B cell (primary cell): ENCODE data around the gene GTF3C6. TPM values are rescaled to one million over a fixed set of nuclear protein-coding genes. Genes with fewer than 3 reads are reported as not detected.

Source experiments
- ATAC-seq: fragments of 200-7000 bp; cut with Tn5 transposase; one replicate; pipeline ENCODE4 v1.10.0; 2021; ENCODE audit warnings: low read depth, mild to moderate bottlenecking, moderate number of reproducible peaks, moderate library complexity
- CTCF ChIA-PET: fragments of 350-600 bp; sonication (Branson Sonifier 250); formaldehyde crosslinking; loops from one replicate; lab custom pipeline; 2021; ENCODE audit warnings: antibody characterized with exemption, inconsistent platforms; lab: Charles Lee
- POLR2A ChIA-PET: fragments of 350-600 bp; sonication (Branson Sonifier 250); formaldehyde crosslinking; loops from one replicate; lab custom pipeline; 2021; ENCODE audit warnings: antibody characterized with exemption; lab: Charles Lee
- DNase-seq: peaks from one replicate; pipeline ENCODE4 v3.0.0; 2013
- H2AFZ ChIP-seq: 2 replicates; pipeline ENCODE4 v1.6.1; 2012; ENCODE audit warnings: mild to moderate bottlenecking, low read depth, low read length; ENCODE audit not compliant: insufficient read depth, poor library complexity, severe bottlenecking
- H3K27ac ChIP-seq, 2 donors: 1 replicate in 1 of 2; 2 replicates in 1 of 2; pipeline ENCODE4 v1.5.1; 2012 to 2013; ENCODE audit warnings: low read length in 2 of 2, mild to moderate bottlenecking in 2 of 2, moderate library complexity in 1 of 2
- H3K27me3 ChIP-seq, 4 experiments: fragments of 200-600 bp in 1 of 4; sonication (generic) in 1 of 4; replicated peaks in 1 of 4; 1 replicate in 2 of 4; 2 replicates in 2 of 4; pipeline versions ENCODE4 v1.6.1 to v1.7.0; 2013 to 2016; ENCODE audit warnings: low read length in 3 of 4, mild to moderate bottlenecking in 2 of 4, mixed read lengths in 1 of 4, moderate library complexity in 1 of 4; ENCODE audit not compliant: insufficient read depth in 4 of 4, control insufficient read depth in 3 of 4; ENCODE audit errors: control extremely low read depth in 1 of 4
- H3K36me3 ChIP-seq, 2 experiments: replicated peaks in 1 of 2; 1 replicate in 1 of 2; 2 replicates in 1 of 2; pipeline versions ENCODE4 v1.6.1 to v1.7.1; 2013; ENCODE audit warnings: low read length in 1 of 2; ENCODE audit not compliant: insufficient read depth in 2 of 2, control insufficient read depth in 1 of 2; ENCODE audit errors: control extremely low read depth in 1 of 2, extremely low read depth in 1 of 2
- H3K4me1 ChIP-seq, 2 donors: fragments of 200-600 bp in 1 of 2; sonication (generic) in 1 of 2; 1 replicate in 1 of 2; 2 replicates in 1 of 2; pipeline versions ENCODE4 v1.5.1 to v1.6.1; 2013 to 2017; ENCODE audit warnings: low read length in 2 of 2; ENCODE audit not compliant: control insufficient read depth in 2 of 2, insufficient read depth in 2 of 2
- H3K4me2 ChIP-seq: replicated peaks from 2 replicates; pipeline ENCODE3; 2012; ENCODE audit warnings: mild to moderate bottlenecking, low read depth, low read length; ENCODE audit not compliant: poor library complexity, severe bottlenecking
- H3K4me3 ChIP-seq, 5 experiments: fragments of 200-600 bp in 1 of 5; sonication (generic) in 1 of 5; 1 replicate in 3 of 5; 2 replicates in 2 of 5; pipeline versions ENCODE4 v1.5.1 to v1.7.0; 2011 to 2016; ENCODE audit warnings: low read length in 4 of 5, mild to moderate bottlenecking in 4 of 5, low read depth in 2 of 5, control low read depth in 1 of 5, moderate library complexity in 1 of 5; ENCODE audit not compliant: insufficient read depth in 1 of 5; ENCODE audit errors: control extremely low read depth in 1 of 5, extremely low read depth in 1 of 5
- H3K79me2 ChIP-seq: fragments of 200-600 bp; sonication (generic); one replicate; pipeline ENCODE4 v1.6.0; 2016; ENCODE audit warnings: low read length; ENCODE audit not compliant: control insufficient read depth, insufficient read depth
- H3K9ac ChIP-seq: fragments of 200-600 bp; sonication (generic); 2 replicates; pipeline ENCODE4 v1.6.1; 2017; ENCODE audit warnings: mild to moderate bottlenecking, low read length, moderate library complexity
- H3K9me3 ChIP-seq, 3 donors: one replicate each; pipeline versions ENCODE4 v1.6.1 to v1.7.1; 2013; ENCODE audit warnings: low read length in 2 of 3; ENCODE audit not compliant: control insufficient read depth in 2 of 3, insufficient read depth in 1 of 3; ENCODE audit errors: control extremely low read depth in 1 of 3
- H4K20me1 ChIP-seq: 2 replicates; pipeline ENCODE4 v1.6.0; 2012; ENCODE audit warnings: mild to moderate bottlenecking, low read length; ENCODE audit not compliant: insufficient read depth, control insufficient read depth, poor library complexity, severe bottlenecking
- H3K27ac Mint-ChIP-seq: one replicate; pipeline ENCODE4 v1.8.0; 2021; ENCODE audit warnings: mixed read lengths
- H3K27me3 Mint-ChIP-seq: one replicate; pipeline ENCODE4 v1.8.0; 2021; ENCODE audit warnings: mixed read lengths
- H3K4me1 Mint-ChIP-seq: one replicate; pipeline ENCODE4 v1.8.0; 2021; ENCODE audit warnings: mixed read lengths
- H3K4me3 Mint-ChIP-seq: one replicate; pipeline ENCODE4 v1.8.0; 2021; ENCODE audit warnings: mixed read lengths
- H3K9me3 Mint-ChIP-seq: one replicate; pipeline ENCODE4 v1.8.0; 2022; ENCODE audit warnings: mixed read lengths; ENCODE audit not compliant: insufficient read depth
- EZH2 ChIP-seq: IDR thresholded peaks from 2 replicates; pipeline ENCODE4 v1.6.1; 2012; ENCODE audit warnings: borderline replicate concordance, low read depth, mild to moderate bottlenecking, moderate library complexity, low read length; ENCODE audit not compliant: insufficient read depth, poor library complexity, severe bottlenecking
- whole genome bisulfite sequencing: methylation state at CpG from one replicate; pipeline ENCODE4 v1.1.5; 2013; ENCODE audit warnings: missing lambda C conversion rate; ENCODE audit not compliant: insufficient coverage; 5-methylcytosine and 5-hydroxymethylcytosine counted together
- intact Hi-C: fragments of 100-400 bp; cut with micrococcal nuclease; formaldehyde crosslinking; loops from one replicate; pipeline ENCODE4 v1.10.0; 2022
- polyA plus RNA-seq: library from polyadenylated mRNA; depleted of rRNA; stranded (reverse); fragments of >200 nt; gene quantifications from 2 replicates; pipeline ENCODE4 v1.2.3, GENCODE V29; 2012
- total RNA-seq, 2 donors: library from RNA; stranded (reverse); fragments of 120-200 nt in 1 of 2; gene quantifications; 1 replicate in 1 of 2; 2 replicates in 1 of 2; pipeline versions ENCODE4 v1.2.3 to v1.2.4, GENCODE V29; 2013 to 2022
- TF ChIP-seq, protein P1 (sequence below): fragments of 200-600 bp; IDR thresholded peaks from one replicate; pipeline ENCODE4 v1.8.0; 2022; ENCODE audit warnings: antibody characterized with exemption, mild to moderate bottlenecking

Gene GTF3C6
- total and polyA plus RNA-seq, 2 donors (not counting 1 experiment from before 2014, with no cell fraction given): 5.1 to 36.4 TPM

DNA sequence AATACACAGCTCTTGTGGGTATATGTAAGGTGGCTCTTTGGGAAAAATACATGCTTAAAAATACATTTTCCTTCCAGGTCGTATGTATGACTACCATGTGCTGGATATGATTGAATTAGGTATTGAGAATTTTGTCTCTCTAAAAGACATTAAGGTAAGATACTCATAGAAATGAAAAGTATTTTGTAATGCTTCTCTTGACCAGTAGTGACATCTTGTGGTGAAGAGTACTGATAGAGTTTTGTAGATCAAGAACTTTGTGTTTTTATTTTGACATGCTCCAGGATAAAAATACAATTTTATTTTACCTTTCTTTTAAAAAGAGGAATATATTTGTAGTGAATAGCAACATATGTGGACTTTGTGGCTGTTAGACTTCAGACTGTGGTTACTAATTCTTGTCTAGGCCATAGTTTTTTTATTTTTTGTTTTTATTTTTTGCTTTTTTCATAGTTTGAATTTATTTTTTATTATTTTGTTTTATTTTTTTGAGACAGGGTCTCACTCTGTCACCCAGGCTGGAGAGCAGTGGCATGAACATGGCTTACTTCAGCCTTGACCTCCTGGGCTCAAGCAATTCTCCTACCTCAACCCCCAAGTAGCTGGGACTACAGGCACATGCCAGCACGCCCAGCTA is 41.2 kb downstream of the GTF3C6 start:
- H3K9me3 ChIP-seq: no peaks in the 10 kb centered on the region
- no peak overlapping the region for H3K9ac ChIP-seq
- H3K27me3 ChIP-seq: no peaks in the 10 kb centered on the region
- no CpG with 5 or more reads among the region's 2 CpGs for WGBS
- Mint-ChIP-seq H3K9me3 (no peaks in the 10 kb centered on the region), H3K27ac (no peak overlapping the region), H3K4me3 (no peak overlapping the region), H3K4me1 (no peaks in the 10 kb centered on the region), H3K27me3 (no peaks in the 10 kb centered on the region)
- intact Hi-C loops: loop anchor here (1.0 kb wide), 2 partner anchors 317 to 471 kb away; no protein-coding TSS in a partner anchor
- no peaks in the 10 kb centered on the region for H4K20me1 ChIP-seq
- ATAC-seq (no peak), DNase-seq (peak; percentile 42)
- peaks cover 8 to 69% of the 10 kb centered on the region in 2 experiments for H3K36me3 ChIP-seq
- H3K79me2 ChIP-seq: peaks cover 3% of the 10 kb centered on the region
- H3K27ac ChIP-seq: no peak overlapping the region
- no peak overlapping the region for H3K4me2 ChIP-seq
- no peak overlapping the region for H2AFZ ChIP-seq
- ChIA-PET POLR2A (no interaction called here), CTCF (interaction anchor here (0.6 to 3.0 kb wide), 6 partner anchors 12 to 473 kb away, joined by 4 to 21 read pairs (median 8); no protein-coding TSS in a partner anchor)
- H3K4me1 ChIP-seq: no peaks in the 10 kb centered on the region
- TF ChIP-seq, protein P1, sequence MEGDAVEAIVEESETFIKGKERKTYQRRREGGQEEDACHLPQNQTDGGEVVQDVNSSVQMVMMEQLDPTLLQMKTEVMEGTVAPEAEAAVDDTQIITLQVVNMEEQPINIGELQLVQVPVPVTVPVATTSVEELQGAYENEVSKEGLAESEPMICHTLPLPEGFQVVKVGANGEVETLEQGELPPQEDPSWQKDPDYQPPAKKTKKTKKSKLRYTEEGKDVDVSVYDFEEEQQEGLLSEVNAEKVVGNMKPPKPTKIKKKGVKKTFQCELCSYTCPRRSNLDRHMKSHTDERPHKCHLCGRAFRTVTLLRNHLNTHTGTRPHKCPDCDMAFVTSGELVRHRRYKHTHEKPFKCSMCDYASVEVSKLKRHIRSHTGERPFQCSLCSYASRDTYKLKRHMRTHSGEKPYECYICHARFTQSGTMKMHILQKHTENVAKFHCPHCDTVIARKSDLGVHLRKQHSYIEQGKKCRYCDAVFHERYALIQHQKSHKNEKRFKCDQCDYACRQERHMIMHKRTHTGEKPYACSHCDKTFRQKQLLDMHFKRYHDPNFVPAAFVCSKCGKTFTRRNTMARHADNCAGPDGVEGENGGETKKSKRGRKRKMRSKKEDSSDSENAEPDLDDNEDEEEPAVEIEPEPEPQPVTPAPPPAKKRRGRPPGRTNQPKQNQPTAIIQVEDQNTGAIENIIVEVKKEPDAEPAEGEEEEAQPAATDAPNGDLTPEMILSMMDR: peak; percentile 65
- TF ChIP-seq EZH2: no peak
- no peak overlapping the region for H3K4me3 ChIP-seq

DNA sequence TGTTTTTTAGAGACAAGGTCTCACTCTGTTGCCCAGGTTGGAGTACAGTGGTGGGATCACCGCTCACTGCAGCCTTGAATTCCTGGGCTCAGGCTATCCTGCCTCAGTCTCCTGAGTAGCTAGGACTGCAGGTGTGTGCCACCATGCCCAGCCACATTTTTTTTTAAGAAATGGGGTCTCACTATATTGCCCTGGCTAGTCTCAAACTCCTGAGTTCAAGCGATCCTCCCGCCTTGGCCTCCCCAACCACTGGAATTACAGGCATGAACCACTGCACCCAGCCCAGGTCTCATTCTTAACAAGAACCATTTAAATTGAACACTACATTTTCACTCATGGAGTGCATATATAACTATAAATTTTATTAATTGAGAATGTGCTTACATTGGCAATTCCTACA is 43.8 kb downstream of the GTF3C6 start:
- Mint-ChIP-seq H3K27me3 (no peaks in the 10 kb centered on the region), H3K4me3 (no peak overlapping the region), H3K4me1 (no peaks in the 10 kb centered on the region), H3K9me3 (no peaks in the 10 kb centered on the region), H3K27ac (no peak overlapping the region)
- Histone ChIP-seq H3K27me3 (no peaks in the 10 kb centered on the region), H3K4me3 (no peak overlapping the region), H3K36me3 (peaks cover 11 to 67% of the 10 kb centered on the region in 2 experiments), H3K4me2 (no peak overlapping the region), H3K9ac (no peak overlapping the region), H3K9me3 (no peaks in the 10 kb centered on the region), H3K4me1 (no peaks in the 10 kb centered on the region), H4K20me1 (no peaks in the 10 kb centered on the region), H3K27ac (no peak overlapping the region), H2AFZ (no peak overlapping the region), H3K79me2 (no peaks in the 10 kb centered on the region)
- ChIA-PET CTCF (interaction anchor here (1.1 kb wide), 1 partner anchor 474 kb away, joined by 4 read pairs; no protein-coding TSS in a partner anchor), POLR2A (no interaction called here)
- ATAC-seq (no peak), DNase-seq (no peak)
- 100% methylated on average over 3 of the region's 3 CpGs for WGBS
- intact Hi-C loops: no loop called here
- TF ChIP-seq, protein P1: no peak
- no peak for TF ChIP-seq EZH2
